HG02870 (cell line): ENCODE data around the gene CREB3L4.

Experiments used
- ATAC-seq: cut with Tn5 transposase; IDR thresholded peaks from one replicate; pipeline ENCODE4 v1.9.1; 2021; ENCODE audit warnings: mild to moderate bottlenecking, moderate library complexity; ENCODE audit not compliant: unreplicated experiment

CREB3L4 gene

GRCh38 chr1:153936011-153936802 lies 31.5 kb upstream of the CREB3L4 start:
- ATAC-seq = no peak

GRCh38 chr1:153937331-153937730 lies 30.4 kb upstream of the CREB3L4 start:
- no peak for ATAC-seq

GRCh38 chr1:153938996-153939395 lies 28.7 kb upstream of the CREB3L4 start:
- ATAC-seq = no peak

GRCh38 chr1:153939476-153939875 lies 28.2 kb upstream of the CREB3L4 start:
- ATAC-seq = no peak

- no peak for ATAC-seq
Observed at GRCh38 chr1:153940756-153941155, 26.9 kb upstream of the CREB3L4 start.

- no peak for ATAC-seq
Observed at GRCh38 chr1:153941826-153942725, 25.6 kb upstream of the CREB3L4 start.

GRCh38 chr1:153942766-153943549 lies 24.7 kb upstream of the CREB3L4 start:
- ATAC-seq = no peak

- ATAC-seq = no peak
Observed at GRCh38 chr1:153944005-153944826, 23.5 kb upstream of the CREB3L4 start.

- no peak for ATAC-seq
Observed at GRCh38 chr1:153944827-153945117, 22.9 kb upstream of the CREB3L4 start.

- ATAC-seq = no peak
Observed at GRCh38 chr1:153945131-153945794, 22.4 kb upstream of the CREB3L4 start.

- ATAC-seq = peak; percentile 58
Observed at GRCh38 chr1:153945795-153946621, 21.7 kb upstream of the CREB3L4 start.

GRCh38 chr1:153946622-153947241 lies 21.0 kb upstream of the CREB3L4 start, which contains the start of gene DENND4B:
Gene DENND4B, minus strand, starts transcription at chr1:153946718. Its CDS starts 2,344 bp downstream, at chr1:153944374.
- peak; percentile 60 for ATAC-seq

- no peak for ATAC-seq
Observed at GRCh38 chr1:153951183-153951582, 16.5 kb upstream of the CREB3L4 start.

GRCh38 chr1:153951801-153952200 lies 15.9 kb upstream of the CREB3L4 start:
- ATAC-seq = no peak

GRCh38 chr1:153953859-153954365 lies 13.8 kb upstream of the CREB3L4 start:
- no peak for ATAC-seq

- no peak for ATAC-seq
Observed at GRCh38 chr1:153954826-153955225, 12.9 kb upstream of the CREB3L4 start.

- ATAC-seq = no peak
Observed at GRCh38 chr1:153956997-153957715, 10.5 kb upstream of the CREB3L4 start.

GRCh38 chr1:153957744-153958110 lies 10.0 kb upstream of the CREB3L4 start:
- no peak for ATAC-seq
